ENCODE measurements around the gene CIDEB. TPM values are rescaled to one million over a fixed set of nuclear protein-coding genes. Genes with fewer than 3 reads are reported as not detected.
A peak's percentile ranks its signal among the peaks of the same experiment; 100 is the strongest.

CIDEB gene
- total and polyA plus RNA-seq, 10 of the 15 experiments (the other 5 are each of a cell fraction or from before 2014, with no cell fraction given), result 0.34 to 6.3 (median 3.2) TPM

GRCh38 chr14:24274101-24274543 lies 33.7 kb downstream of the CIDEB start (continued):
- TF ChIP-seq IKZF2 (IDR thresholded peaks at IDR 0.05) (peak; percentile 98), POLR2AphosphoS2 (IDR thresholded peaks at IDR 0.05; ENCODE audit: low read depth, low read length) (no peak), YY1 (IDR thresholded peaks at IDR 0.05; ENCODE audit: low read depth, low read length) (no peak), SRF (IDR thresholded peaks at IDR 0.05; ENCODE audit: low read depth in 2 of 2, low read length in 2 of 2) (0 out of 4 replicates have a peak, but pooled peaks of 1 of the 2 experiments have one; percentile 29), HDAC6 (IDR thresholded peaks at IDR 0.05; ENCODE audit: unreplicated experiment) (no peak), ZBED1 (IDR thresholded peaks at IDR 0.05; ENCODE audit: borderline replicate concordance) (peak; percentile 68; the same call in 1 of the 2 replicates), CREB1 (IDR thresholded peaks at IDR 0.05; ENCODE audit: low read depth) (peak; percentile 79), ETV6 (conservative IDR thresholded peaks at IDR 0.05 in 1 of 2, IDR thresholded peaks at IDR 0.05 in 1 of 2; ENCODE audit: borderline replicate concordance in 1 of 2, low read depth in 1 of 2) (peak in 1 of 2 experiments; percentile 88; a peak in 2 of 4 replicates), EED (IDR thresholded peaks at IDR 0.05; ENCODE audit: low read depth) (peak; percentile 97), CEBPB (IDR thresholded peaks at IDR 0.05; ENCODE audit: borderline replicate concordance in 1 of 2, low read depth in 2 of 2, low read length in 2 of 2) (peak in 1 of 2 experiments; percentile 64; a peak in 1 of 4 replicates), IRF4 (IDR thresholded peaks at IDR 0.05; ENCODE audit: low read depth, low read length) (peak; percentile 96), RAD51 (IDR thresholded peaks at IDR 0.05) (no peak), RCOR1 (conservative IDR thresholded peaks at IDR 0.05; ENCODE audit: low read depth, low read length) (no peak), BMI1 (IDR thresholded peaks at IDR 0.05; ENCODE audit: borderline replicate concordance) (no peak), NR2C1 (IDR thresholded peaks at IDR 0.05) (no peak), IKZF1 (conservative IDR thresholded peaks at IDR 0.05) (peak; percentile 95), E4F1 (IDR thresholded peaks at IDR 0.05; ENCODE audit: borderline replicate concordance, partially characterized antibody) (no peak), NRF1 (conservative IDR thresholded peaks at IDR 0.05; ENCODE audit: low read depth, low read length) (no peak)
- TF ChIP-seq, protein P1, sequence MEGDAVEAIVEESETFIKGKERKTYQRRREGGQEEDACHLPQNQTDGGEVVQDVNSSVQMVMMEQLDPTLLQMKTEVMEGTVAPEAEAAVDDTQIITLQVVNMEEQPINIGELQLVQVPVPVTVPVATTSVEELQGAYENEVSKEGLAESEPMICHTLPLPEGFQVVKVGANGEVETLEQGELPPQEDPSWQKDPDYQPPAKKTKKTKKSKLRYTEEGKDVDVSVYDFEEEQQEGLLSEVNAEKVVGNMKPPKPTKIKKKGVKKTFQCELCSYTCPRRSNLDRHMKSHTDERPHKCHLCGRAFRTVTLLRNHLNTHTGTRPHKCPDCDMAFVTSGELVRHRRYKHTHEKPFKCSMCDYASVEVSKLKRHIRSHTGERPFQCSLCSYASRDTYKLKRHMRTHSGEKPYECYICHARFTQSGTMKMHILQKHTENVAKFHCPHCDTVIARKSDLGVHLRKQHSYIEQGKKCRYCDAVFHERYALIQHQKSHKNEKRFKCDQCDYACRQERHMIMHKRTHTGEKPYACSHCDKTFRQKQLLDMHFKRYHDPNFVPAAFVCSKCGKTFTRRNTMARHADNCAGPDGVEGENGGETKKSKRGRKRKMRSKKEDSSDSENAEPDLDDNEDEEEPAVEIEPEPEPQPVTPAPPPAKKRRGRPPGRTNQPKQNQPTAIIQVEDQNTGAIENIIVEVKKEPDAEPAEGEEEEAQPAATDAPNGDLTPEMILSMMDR (IDR thresholded peaks at IDR 0.05 in 2 of 3, conservative IDR thresholded peaks at IDR 0.05 in 1 of 3; ENCODE audit: control insufficient read depth in 2 of 3, extremely low read depth in 1 of 3, insufficient read depth in 1 of 3, low read depth in 3 of 3, low read length in 3 of 3), result no peak
- TF ChIP-seq, protein P2, sequence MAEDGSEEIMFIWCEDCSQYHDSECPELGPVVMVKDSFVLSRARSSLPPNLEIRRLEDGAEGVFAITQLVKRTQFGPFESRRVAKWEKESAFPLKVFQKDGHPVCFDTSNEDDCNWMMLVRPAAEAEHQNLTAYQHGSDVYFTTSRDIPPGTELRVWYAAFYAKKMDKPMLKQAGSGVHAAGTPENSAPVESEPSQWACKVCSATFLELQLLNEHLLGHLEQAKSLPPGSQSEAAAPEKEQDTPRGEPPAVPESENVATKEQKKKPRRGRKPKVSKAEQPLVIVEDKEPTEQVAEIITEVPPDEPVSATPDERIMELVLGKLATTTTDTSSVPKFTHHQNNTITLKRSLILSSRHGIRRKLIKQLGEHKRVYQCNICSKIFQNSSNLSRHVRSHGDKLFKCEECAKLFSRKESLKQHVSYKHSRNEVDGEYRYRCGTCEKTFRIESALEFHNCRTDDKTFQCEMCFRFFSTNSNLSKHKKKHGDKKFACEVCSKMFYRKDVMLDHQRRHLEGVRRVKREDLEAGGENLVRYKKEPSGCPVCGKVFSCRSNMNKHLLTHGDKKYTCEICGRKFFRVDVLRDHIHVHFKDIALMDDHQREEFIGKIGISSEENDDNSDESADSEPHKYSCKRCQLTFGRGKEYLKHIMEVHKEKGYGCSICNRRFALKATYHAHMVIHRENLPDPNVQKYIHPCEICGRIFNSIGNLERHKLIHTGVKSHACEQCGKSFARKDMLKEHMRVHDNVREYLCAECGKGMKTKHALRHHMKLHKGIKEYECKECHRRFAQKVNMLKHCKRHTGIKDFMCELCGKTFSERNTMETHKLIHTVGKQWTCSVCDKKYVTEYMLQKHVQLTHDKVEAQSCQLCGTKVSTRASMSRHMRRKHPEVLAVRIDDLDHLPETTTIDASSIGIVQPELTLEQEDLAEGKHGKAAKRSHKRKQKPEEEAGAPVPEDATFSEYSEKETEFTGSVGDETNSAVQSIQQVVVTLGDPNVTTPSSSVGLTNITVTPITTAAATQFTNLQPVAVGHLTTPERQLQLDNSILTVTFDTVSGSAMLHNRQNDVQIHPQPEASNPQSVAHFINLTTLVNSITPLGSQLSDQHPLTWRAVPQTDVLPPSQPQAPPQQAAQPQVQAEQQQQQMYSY (CRISPR knock-in tag; IDR thresholded peaks at IDR 0.05), result no peak
- TF ChIP-seq, protein P3, sequence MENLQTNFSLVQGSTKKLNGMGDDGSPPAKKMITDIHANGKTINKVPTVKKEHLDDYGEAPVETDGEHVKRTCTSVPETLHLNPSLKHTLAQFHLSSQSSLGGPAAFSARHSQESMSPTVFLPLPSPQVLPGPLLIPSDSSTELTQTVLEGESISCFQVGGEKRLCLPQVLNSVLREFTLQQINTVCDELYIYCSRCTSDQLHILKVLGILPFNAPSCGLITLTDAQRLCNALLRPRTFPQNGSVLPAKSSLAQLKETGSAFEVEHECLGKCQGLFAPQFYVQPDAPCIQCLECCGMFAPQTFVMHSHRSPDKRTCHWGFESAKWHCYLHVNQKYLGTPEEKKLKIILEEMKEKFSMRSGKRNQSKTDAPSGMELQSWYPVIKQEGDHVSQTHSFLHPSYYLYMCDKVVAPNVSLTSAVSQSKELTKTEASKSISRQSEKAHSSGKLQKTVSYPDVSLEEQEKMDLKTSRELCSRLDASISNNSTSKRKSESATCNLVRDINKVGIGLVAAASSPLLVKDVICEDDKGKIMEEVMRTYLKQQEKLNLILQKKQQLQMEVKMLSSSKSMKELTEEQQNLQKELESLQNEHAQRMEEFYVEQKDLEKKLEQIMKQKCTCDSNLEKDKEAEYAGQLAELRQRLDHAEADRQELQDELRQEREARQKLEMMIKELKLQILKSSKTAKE (IDR thresholded peaks at IDR 0.05; ENCODE audit: low read depth, poor library complexity, severe bottlenecking), result peak; percentile 52
